Neural progenitor cell (in vitro differentiated cells): ENCODE measurements around the gene RMI2.

Experiments used
- EZH2 ChIP-seq: fragments of 200-600 bp; sonication (generic); IDR thresholded peaks from 2 replicates; pipeline ENCODE4 v1.6.1; 2017; ENCODE audit warnings: antibody characterized with exemption, mild to moderate bottlenecking, moderate library complexity
- TF ChIP-seq, protein P1 (sequence below): fragments of 200-600 bp; sonication (generic); IDR thresholded peaks from 2 replicates; pipeline ENCODE4 v1.5.1; 2017; ENCODE audit warnings: antibody characterized with exemption, mild to moderate bottlenecking

DNA sequence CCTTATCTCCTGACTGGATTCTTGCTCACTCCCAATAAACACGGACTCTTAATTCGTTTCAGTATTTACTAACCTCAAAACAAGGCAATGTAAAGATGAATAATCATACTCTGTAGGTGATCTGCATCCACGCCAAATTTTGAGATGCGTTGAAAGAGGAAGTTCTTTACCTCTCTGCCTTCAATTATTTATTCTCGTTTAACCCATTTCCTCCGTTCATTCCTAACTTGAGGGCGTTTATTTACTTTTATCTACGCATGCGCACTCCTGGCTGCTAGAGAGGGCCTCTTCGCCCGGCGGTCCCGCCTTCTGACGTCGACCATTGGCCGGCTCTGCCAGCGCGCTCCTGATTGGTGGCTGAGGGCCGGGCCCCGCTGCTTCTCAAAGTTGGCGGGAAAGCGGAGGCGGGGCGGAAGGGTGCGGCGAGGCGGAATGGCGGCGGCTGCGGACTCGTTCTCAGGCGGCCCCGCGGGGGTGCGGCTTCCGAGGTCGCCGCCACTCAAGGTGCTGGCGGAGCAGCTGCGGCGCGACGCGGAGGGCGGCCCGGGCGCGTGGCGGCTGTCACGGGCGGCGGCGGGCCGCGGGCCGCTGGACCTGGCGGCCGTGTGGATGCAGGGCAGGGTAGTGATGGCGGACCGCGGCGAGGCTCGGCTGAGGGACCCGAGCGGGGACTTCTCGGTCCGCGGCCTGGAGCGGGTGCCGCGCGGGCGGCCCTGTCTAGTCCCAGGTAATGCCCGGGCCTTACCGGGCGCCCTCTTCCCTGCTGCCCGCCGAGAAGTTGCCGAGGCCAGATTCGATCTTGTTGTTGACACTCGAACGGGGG lies at the start of gene RMI2:
- TF ChIP-seq, protein P1, sequence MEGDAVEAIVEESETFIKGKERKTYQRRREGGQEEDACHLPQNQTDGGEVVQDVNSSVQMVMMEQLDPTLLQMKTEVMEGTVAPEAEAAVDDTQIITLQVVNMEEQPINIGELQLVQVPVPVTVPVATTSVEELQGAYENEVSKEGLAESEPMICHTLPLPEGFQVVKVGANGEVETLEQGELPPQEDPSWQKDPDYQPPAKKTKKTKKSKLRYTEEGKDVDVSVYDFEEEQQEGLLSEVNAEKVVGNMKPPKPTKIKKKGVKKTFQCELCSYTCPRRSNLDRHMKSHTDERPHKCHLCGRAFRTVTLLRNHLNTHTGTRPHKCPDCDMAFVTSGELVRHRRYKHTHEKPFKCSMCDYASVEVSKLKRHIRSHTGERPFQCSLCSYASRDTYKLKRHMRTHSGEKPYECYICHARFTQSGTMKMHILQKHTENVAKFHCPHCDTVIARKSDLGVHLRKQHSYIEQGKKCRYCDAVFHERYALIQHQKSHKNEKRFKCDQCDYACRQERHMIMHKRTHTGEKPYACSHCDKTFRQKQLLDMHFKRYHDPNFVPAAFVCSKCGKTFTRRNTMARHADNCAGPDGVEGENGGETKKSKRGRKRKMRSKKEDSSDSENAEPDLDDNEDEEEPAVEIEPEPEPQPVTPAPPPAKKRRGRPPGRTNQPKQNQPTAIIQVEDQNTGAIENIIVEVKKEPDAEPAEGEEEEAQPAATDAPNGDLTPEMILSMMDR = no peak
- no peak for TF ChIP-seq EZH2
